Lower leg skin (tissue), 4 donors: ENCODE measurements around the gene OR5H2. TPM values are rescaled to one million over a fixed set of nuclear protein-coding genes. Genes with fewer than 3 reads are reported as not detected.
"Not testable (repeated sequence)": the region's sequence is repeated elsewhere in the genome, so short reads cannot be mapped to it uniquely, and the experiment has no call there.

Experiments used
- DNase-seq, 2 donors: peaks; one replicate each; pipeline ENCODE4 v3.0.0-alpha.2; 2019; ENCODE audit warnings: low spot score in 2 of 2
- H3K4me3 ChIP-seq: fragments of 200-600 bp; sonication (generic); 2 replicates; pipeline ENCODE4 v1.5.1; 2017; ENCODE audit warnings: mild to moderate bottlenecking, low read depth; ENCODE audit not compliant: poor library complexity, severe bottlenecking
- POLR2A ChIP-seq, 2 donors: fragments of 450-650 bp; IDR thresholded peaks; one replicate each; pipeline ENCODE4 v1.6.1; 2016 to 2017; ENCODE audit warnings: antibody characterized with exemption in 2 of 2, mild to moderate bottlenecking in 1 of 2, moderate library complexity in 1 of 2
- WGBS, 2 donors: methylation state at CpG; one replicate each; pipeline ENCODE4 v1.1.5; 2018; 5-methylcytosine and 5-hydroxymethylcytosine counted together
- intact Hi-C: fragments of 100-400 bp; cut with DNase I; formaldehyde crosslinking; loops from one replicate; pipeline ENCODE4 v1.15.0; 2023; ENCODE audit warnings: low total_unique reads
- total RNA-seq, 4 donors: library from RNA; depleted of rRNA; stranded (reverse); fragments of >200 nt; gene quantifications; one replicate each; pipeline ENCODE4 v1.1.0, GENCODE V29; 2016
- TF ChIP-seq, protein P1 (sequence below), 3 donors: fragments of 450-650 bp; IDR thresholded peaks; one replicate each; pipeline ENCODE4 v1.5.1; 2016; ENCODE audit warnings: antibody characterized with exemption in 3 of 3, mild to moderate bottlenecking in 3 of 3, moderate library complexity in 2 of 3

Gene OR5H2
- total RNA-seq: not detected

DNA sequence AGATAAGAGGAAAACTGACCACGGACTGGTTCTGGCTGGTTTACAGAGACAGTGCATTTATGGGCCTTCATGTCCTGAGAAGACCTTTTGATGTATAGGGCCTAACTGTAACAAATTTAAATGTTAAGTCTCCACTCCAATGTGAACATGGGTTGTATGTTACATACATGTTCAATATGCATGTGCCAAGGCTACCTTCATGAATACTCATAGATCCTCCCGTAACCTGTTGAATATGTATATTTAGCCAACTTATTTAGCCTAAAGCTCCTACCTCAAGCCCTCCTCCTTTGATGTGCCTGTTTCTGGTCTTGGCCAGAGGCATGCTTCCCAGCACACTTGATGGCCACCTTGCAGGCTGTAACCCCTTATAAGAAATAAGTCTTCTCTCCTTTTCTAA, at the start of gene OR5H2:
OR5H2 (plus strand) TSS at position 301 of the 400 bp plus-strand sequence. CDS start 398 bp downstream, outside the sequence.
- DNase-seq: no peak
- 62 to 68% methylated on average over 2 of the region's 2 CpGs for WGBS, 2 donors
- intact Hi-C loops: no loop called here
- H3K4me3 ChIP-seq: no peak within 1 kb of the TSS
- TF ChIP-seq, protein P1, sequence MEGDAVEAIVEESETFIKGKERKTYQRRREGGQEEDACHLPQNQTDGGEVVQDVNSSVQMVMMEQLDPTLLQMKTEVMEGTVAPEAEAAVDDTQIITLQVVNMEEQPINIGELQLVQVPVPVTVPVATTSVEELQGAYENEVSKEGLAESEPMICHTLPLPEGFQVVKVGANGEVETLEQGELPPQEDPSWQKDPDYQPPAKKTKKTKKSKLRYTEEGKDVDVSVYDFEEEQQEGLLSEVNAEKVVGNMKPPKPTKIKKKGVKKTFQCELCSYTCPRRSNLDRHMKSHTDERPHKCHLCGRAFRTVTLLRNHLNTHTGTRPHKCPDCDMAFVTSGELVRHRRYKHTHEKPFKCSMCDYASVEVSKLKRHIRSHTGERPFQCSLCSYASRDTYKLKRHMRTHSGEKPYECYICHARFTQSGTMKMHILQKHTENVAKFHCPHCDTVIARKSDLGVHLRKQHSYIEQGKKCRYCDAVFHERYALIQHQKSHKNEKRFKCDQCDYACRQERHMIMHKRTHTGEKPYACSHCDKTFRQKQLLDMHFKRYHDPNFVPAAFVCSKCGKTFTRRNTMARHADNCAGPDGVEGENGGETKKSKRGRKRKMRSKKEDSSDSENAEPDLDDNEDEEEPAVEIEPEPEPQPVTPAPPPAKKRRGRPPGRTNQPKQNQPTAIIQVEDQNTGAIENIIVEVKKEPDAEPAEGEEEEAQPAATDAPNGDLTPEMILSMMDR (IDR thresholded peaks at IDR 0.05): no peak
- no peak for TF ChIP-seq POLR2A (IDR thresholded peaks at IDR 0.05)

DNA sequence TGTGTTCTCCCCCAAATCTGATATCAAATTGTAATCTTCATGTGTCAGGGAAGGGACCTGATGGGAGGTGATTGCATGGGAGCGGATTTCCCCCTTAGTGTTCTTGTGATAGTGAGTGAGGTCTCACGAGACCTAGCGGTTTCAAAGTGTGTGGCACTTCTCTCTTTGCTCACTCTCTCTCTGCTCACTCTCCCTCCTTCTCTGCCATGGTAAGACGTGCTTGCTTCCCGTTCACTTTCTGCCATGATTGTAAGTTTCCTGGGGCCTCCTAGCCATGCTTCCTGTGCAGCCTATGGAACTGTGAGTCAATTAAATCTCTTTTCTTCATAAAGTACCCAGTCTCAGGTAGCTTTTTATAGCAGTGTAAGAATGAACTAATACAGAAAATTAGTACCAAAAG, 48.8 kb upstream of the OR5H2 start:
- DNase-seq: no peak
- intact Hi-C loops: no loop called here
- TF ChIP-seq POLR2A (IDR thresholded peaks at IDR 0.05): no peak
- TF ChIP-seq, protein P1 (IDR thresholded peaks at IDR 0.05): no peak
- WGBS, 2 donors: 69 to 71% methylated on average over 5 of the region's 5 CpGs
- no peak overlapping the region for H3K4me3 ChIP-seq

DNA sequence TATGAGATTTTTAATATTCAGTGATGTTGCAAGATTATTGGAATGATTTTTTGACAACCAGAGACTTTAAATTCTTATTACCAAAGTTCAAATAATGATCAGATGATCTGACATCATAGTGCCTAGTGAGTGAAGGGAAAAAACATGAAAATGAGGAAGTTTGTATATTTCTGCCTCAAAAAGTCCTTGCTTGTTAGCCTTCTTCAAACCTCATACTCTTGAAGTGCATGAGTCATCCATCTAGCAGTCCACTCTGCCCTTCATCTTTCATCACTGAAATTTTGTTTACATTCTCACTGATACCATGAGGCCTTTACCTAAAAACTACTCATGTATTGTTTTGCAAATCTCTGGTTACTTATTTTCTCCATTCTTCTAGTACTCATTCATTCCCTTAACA, 42.2 kb upstream of the OR5H2 start:
- TF ChIP-seq, protein P1 (IDR thresholded peaks at IDR 0.05): no peak
- intact Hi-C loops: no loop called here
- no peak overlapping the region for H3K4me3 ChIP-seq
- DNase-seq: no peak

DNA sequence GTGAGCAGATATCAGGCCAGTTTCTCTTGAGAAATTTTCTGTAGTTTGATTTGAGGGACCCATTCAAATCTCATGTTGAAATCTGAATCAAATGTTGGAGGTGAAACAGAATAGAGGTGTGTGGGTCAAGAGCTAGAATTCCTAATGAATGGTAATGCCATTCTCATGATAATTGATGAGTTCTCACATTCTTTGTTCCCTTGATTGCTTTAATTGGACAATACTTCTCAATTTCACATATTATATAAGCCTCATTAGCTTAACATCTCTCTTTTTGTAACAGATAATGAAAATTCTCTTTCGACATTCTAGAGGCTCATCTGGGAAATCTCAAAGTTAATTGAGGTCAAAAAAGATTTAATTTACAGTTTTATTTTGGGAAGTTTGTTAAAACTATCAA, 40.1 kb upstream of the OR5H2 start:
- 28 to 75% methylated on average over 1 of the region's 1 CpG for WGBS, 2 donors
- intact Hi-C loops: no loop called here
- no peak overlapping the region for H3K4me3 ChIP-seq
- TF ChIP-seq, protein P1 (IDR thresholded peaks at IDR 0.05): no peak
- TF ChIP-seq POLR2A (IDR thresholded peaks at IDR 0.05): no peak
- no peak for DNase-seq

DNA sequence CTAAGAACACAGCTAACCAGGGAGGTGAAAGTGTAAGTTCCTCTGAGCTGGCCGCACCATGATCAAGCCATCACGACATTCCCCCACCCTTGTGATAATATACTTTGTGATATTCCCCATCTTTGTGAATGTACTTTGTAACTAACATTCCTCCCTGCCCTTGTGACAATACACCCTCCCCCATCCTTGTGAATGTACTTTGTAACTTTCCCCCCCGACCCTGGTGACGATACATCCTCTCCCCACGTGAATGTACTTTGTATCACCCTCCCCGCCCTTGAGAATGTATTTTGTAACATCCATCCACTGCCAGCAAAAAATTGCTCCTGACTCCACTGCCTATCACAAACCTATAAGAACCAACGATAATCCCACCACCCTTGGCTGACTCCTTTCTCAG, 38.5 kb upstream of the OR5H2 start:
- DNase-seq: no peak
- no peak overlapping the region for H3K4me3 ChIP-seq
- no peak for TF ChIP-seq POLR2A (IDR thresholded peaks at IDR 0.05)
- TF ChIP-seq, protein P1 (IDR thresholded peaks at IDR 0.05): no peak
- intact Hi-C loops: no loop called here
- 60 to 70% methylated on average over 7 of the region's 7 CpGs for WGBS, 2 donors

DNA sequence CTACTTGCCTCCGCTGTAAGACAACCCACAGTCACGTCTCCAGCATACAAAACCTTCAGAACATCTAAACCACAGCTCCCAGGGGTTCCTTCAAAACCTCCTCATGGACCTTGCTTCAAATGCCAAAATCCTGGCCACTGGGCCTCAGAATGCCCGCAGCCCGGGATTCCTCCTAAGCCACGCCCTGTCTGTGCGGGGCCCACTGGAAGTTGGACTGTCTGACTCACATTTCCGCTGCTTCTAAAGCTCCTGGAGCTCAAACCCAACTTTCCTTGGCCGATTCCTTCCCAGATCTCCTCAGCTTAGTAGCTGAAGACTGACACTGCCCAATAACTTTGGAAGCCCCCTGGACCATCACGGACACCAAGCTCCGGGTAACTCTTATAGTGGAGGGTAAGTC, 36.2 kb upstream of the OR5H2 start:
- intact Hi-C loops: no loop called here
- 91 to 93% methylated on average over 10 of the region's 10 CpGs for WGBS, 2 donors
- DNase-seq: no peak
- TF ChIP-seq POLR2A (IDR thresholded peaks at IDR 0.05): no peak
- no peak overlapping the region for H3K4me3 ChIP-seq

DNA sequence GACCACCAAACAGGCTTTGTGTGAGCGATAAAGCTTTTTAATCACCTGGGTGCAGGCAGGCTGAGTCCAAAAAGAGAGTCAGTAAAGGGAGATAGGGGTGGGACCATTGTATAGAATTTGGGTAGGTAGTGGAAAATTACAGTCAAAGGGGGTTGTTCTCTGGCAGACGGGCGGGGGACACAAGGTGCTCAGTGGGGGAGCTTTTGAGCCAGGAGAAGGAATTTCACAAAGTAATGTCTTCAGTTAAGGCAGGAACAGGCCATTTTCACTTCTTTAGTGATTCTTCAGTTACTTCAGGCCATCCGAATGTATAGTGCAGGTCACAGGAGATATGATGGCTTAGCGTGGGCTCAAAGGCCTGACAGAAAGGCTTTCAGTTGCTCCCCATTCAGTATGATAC, 26.3 kb upstream of the OR5H2 start:
- H3K4me3 ChIP-seq, DNase-seq, intact Hi-C loops: not testable (repeated sequence)
- 58 to 76% methylated on average over 5 of the region's 5 CpGs for WGBS, 2 donors
